ENCODE results near the gene RGN.
"Not testable (repeated sequence)": the region's sequence is repeated elsewhere in the genome, so short reads cannot be mapped to it uniquely, and the experiment has no call there.

The RGN gene

DNA sequence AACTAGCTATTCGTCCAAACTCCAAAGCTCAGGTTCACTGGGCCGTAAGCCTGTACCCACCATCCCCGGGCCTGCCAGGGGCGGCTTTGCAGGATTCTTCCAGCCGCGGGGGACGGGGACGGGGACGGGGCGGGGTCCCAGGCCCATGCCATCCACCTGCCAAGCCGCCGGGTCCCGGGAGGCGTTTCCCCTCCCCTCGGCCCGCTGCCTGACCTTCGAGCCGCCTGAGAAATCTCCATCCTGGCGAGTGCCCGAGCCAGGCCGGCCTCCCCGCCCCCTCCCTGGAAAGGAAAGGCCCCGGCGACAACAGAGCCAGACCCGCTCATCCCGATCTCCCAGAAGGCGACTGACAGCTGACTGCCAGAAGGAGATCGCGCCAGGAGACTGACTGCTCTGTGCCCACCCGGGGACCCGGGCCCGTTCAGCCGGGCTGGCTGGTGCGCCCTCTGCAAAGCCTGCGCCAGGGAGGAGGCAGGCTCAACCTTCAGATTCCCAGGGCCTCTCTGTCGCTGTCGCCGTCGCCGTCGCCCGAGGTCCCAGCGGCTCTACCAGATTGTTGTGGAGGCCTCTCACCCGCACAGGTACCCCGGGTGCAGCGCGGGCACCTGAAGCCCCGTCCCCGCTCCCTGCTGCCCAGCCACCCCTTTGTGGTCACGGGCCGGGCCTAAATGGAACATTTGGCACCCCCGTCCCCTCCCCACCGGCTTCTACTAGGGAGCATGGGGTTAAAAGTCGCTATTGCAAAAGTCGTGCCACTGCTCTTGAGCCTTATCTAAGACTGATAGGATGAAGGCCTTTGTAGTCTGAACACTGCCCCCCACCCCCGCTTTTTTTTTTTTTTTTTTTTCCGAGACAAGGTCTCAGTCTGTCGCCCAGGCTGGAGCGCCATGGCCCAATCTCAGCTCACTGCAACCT lies at the start of gene RGN:
Gene RGN (plus strand): TSS at position 315 of the 915 bp plus-strand sequence. CDS start 2,702 bp downstream, outside the sequence.
- DNase-seq (ENCODE audit: low read depth) = no peak

DNA sequence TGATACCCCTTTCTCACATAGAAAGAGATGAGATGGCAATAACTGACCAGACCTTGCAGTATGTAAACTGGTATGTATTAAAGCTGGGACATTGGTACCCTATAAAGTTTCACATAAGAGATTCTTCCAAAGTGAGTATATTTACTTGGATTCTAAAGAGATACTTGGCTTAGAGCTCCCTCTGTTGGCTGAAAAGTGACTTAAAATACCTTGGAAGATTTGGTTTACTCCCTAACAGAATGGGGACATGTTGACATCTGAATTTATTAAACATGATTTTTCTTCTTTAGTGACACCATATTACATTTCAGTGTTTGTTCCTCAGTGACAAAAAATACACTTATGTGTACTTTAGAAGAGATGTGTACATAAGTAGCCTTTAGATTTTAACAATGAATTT lies 47.9 kb upstream of the RGN start:
- DNase-seq (ENCODE audit: low read depth) = no peak

DNA sequence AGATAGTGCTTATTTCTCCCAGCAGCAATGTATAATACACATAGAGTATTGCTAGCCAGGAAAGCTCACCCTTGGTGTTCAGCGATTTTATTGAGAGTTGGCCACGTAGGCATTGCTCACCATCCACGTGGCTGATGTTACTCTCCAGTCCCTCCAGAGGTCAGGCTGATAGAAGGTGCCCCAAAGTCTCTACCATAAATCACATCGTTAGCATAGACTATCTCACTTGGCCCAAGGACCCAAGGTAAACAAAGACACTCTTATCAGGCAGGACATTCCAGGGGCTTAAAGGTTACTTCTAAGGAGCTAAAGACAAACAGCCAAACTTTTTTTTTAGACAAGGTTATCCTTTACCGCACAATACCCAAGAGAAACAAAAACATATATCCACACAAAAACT lies 30.3 kb upstream of the RGN start:
- no peak for DNase-seq (ENCODE audit: low read depth)

DNA sequence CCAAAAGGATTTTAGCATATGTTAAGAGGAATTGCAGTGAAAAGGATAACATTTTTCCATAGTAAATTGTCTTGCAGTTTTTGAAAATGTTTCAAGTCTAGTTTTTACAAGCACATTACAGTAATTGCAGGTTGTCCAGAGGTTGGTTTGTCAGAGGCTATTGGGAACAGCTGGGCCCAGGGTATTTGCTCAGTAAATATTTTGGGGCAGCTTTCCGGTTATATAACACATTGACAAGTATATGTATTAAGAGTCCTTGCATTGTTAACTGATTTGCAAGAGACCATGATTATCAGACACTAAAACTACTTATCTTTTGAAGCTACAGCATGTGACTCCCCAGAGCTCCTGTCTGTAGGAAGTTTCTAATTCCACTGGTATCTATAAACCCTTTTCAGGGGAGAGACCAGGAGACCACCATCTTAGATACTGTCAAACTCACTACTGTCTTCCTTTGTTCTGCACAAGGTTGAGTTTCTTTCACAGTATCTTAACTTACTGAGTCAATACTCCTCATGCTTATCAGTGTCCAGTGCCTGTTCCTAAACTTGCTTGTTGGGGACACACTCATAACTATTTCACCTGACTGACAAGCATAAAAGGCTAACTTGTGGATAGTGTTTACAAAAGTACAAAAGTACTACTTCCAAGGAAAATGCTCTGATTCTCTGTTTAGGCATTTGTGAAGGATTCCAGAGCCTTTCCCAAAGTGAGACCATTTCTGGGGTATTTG lies 18.9 kb upstream of the RGN start:
- no peak for DNase-seq (ENCODE audit: low read depth)

DNA sequence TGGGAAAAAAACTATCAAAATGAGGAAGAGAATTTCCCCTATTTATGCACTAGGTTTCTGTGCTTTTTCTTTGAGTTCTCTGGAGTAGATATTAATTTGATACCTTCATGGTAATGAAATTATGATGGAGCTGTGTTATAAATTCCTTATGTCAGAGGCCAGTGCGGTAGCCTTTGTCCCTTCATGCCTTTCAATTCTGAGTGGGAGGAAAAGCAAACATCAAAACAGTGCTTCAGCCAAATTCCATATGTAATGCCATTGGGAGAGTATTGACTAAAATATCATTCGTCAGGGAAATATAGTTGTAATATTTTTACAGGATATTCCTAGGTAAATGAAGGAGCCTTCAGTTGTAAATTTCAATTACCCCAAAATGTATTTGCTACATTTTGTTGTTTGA lies 17.5 kb upstream of the RGN start:
- DNase-seq (ENCODE audit: low read depth) = no peak

DNA sequence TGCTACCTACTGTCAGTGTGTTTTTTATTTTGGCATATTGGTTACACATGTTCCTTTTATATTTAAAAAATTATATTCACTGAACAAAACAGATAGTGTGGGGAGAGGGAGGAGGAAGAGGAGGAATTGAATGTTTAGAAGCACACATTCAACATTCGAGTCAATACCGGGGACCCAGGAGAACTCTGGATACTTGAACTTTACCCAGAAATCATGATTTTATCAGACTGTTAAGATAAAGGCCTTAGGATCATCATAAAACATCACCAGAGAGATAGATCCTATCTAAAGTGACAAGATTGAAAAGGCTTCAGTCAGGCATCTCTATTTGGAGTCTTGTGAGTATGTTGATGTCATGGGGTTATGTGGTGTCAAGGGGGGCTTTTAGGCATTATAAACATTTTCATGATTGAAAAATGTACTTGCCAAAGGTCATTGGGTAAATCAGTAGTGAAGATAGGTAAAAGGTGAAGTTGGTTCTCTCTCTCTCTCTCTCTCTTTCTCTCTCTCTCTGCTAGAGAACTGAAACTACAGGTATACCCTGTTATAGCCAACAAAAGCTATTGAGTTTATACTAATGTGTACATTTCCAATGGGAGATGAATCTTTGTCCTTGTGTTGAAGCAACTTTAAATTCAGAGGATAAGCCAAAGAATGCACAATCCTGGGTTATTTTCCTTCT lies 16.9 kb upstream of the RGN start:
- DNase-seq (ENCODE audit: low read depth) = no peak

DNA sequence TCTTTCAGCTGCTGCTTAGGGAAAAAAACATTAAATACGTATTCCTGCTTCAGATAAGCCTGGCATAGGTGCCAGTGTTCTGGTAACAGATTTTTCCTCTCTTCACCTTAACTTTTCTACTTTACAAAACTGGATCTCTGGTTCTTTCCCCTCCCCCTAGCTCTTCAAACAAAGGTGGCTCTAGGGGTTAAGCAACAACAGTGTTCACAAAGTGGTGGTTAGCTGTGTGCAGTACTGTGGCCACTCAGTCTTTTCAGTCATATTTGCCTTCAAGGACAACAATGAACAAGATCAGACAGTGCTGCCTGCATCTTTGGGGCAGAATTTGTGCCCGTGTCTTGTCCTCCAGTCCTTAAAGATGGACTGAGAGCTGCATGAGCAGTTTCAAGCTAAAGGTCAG lies 15.1 kb upstream of the RGN start:
- no peak for DNase-seq (ENCODE audit: low read depth)

DNA sequence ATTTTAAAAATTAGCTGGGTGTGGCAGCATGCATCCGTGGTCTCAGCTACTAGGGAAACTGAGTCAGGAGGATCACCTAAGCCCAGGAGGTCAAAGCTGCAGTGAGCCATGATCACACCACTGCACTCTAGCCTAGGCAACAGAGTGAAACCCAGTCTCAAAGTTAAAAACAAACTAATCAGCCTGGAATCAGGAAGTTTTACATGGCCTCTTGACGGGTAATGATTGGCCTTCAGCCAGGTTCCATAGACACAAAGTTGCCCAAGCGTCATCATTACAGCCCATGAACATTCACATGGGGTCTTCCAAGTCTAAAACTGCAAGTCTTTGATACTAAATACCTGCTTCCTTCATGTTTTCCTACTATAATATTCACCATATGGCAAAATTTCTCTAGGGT lies 10.0 kb upstream of the RGN start:
- no peak for DNase-seq (ENCODE audit: low read depth)

DNA sequence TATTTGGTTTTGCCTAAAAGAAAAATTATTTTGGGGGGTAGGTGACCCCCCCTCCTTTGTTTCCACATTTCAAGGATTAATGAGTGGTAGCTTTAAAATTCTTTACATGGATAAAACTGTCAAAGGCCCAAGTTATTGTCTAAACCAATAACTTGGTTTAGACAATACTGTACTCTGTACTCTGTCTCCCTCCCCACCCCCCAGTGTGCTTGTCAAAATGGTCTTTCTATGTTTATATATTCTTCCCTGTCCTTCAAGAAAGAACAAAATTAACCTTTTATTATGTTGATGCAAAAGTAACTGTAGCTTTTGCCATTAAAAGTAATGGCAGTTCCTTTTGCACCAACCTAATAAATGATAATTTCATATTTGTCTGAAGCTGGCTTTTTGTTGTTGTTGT lies 9.5 kb upstream of the RGN start:
- DNase-seq (ENCODE audit: low read depth) = no peak

DNA sequence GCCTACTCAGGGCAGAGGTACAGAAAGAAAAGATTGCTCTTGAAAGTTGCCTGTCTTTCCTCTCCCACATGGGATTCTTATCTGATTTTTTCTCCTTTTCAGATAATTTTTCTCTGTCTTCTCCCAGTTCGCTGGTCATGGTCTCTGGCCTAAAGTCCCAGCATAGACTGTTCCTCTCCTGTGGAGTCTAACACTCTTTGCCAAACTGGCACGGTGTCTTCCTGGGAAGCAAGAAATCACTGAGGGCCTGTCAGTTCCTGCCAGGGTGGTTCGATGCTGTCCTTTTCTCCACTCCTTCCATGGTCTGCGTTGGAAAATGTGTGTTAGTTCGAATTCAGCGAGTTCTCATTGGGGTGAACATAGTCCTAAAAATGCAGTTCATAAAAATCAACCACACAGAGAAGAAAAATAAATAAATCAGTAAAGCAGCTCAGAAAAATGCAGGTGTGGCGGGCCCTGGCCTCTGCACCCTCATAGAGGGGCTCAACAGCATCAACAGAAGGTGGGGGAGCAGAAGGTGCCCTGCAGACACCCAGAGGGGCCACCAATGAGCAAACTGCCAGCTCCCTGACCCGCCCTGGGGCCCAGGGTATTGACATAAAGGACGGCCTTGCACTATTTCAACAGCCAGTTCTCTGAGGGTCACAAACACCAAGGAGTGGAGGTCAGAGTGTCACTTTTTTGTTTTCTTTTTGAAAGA lies 2.1 kb downstream of the RGN start:
- no peak for DNase-seq (ENCODE audit: low read depth)

DNA sequence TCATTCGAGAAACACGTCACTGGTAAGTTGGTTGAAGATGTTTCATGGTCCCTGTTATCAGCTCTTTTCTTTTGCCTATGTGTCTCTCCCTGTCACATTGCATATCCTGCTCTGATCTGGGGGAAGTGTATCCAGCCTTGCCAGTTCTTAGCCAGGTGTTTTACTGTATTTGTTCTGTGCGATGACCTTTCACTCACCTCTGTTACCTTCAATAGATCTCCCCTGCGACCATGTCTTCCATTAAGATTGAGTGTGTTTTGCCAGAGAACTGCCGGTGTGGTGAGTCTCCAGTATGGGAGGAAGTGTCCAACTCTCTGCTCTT lies 2.6 kb downstream of the RGN start:
- DNase-seq (ENCODE audit: low read depth) = no peak

DNA sequence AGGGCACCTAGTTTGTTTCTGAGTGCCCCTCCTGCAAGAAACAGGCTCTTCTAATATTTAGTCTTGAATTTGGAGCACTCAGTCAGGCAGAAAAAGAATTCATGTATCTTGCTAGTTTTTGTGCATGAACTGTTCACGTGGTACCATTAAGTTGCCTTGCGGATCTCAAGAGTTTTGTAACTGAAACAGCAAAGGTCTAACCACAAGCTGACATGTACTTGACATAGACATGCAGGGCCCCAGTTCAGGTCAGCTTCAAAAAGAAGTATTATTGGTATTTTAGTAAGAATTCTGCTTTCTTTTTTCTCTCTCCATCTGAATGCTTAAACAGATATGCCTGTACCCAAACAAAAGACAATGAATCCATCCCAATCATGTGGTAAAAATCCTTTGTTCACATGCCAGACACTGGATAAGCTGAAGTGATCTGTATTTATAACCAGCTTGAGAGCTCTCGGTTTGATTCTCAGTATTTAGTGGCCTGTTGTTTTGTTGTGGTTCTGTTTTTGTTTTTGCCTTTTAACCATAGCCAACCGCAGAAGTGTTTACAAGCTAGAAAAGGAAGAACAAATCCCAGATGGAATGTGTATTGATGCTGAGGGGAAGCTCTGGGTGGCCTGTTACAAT lies 13.0 kb downstream of the RGN start:
- no peak for DNase-seq (ENCODE audit: low read depth)

DNA sequence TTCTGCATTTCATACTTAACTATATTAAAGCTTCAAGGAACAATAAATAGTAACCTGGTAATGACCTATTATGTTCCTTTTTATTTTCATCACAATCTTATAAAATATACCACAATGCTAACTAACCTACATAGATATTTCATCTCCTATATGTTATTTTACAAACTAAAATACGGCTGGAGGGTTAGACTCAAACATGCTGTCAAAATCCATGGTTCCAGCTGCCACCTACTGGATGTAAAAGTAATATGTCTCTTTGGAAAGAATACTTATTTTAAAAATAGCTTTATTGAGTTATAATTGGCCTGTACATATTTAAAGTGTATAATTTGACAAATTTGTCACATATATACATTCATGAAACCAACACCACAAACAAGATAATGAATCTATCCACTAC lies 15.0 kb downstream of the RGN start:
- DNase-seq (ENCODE audit: low read depth) = no peak

DNA sequence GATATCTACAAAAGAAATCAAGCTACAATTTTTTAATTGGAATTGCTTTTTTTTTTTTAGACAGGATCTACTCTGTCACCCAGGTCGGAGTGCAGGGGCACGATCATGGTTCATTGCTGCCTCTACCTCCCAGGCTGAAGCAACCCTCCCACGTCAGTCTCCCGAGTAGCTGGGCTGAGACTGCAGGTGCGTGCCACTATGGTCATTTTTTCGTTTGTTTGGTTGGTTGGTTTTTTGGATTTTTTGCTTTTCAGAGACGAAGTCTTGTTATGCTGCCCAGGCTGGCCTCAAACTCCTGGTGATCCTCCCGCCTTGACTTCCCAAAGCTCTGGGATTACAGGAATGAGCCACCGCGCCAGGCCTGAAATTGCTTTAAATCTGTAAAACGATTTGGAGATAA lies 15.6 kb downstream of the RGN start:
- DNase-seq (ENCODE audit: low read depth) = no peak

DNA sequence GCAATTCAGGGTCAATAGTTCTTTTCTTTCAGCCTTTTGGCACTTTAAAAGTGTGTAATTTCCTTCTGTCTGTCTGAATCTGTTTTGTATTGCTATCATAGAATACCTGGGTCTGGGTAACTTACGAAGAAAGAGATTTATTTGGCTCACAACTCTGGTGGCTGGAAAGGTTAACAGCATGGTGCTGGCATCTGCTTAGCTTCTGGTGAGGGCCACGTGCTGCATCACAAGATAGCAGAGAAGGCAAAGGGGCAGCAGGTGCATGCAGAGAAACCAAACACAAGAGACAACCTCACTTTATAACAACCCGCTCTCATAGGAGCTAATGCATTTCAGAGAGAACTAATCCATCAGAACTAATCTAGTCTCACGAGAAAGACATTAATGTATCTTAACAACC lies 18.8 kb downstream of the RGN start:
- no peak for DNase-seq (ENCODE audit: low read depth)

DNA sequence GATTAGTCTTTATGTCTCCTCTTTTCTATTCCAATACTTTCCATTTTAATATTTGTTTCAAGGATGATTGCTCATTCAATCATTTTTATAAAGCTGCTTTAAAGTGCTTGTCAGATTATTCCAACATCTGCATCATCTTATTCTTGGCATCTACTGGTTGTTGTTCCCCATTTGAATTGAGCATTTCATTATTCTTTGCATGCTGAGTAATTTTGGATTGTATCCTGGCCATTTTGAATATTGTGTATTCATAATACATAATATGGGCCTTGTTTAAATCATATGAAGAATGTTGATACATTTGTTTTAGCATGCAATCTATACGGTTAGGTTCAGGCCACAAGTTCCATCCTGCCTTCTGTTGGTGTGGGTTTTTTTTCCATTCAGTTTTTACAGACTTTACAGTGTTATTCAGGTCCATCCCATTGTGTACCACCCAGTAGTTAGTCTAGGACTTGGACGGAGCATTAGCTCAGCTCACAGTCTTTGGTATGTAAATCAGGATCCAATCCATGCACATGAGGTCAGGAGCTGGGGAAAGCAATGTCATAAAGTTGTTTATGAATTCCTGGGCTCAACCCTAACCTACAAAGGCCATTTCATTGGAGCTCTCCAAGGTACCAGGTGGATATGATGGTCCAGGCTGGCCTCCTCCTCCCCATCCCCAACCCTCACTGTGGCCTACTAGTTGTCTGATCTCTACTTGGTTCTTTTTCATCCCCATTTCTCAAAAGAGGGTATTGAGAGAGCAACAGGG lies 20.3 kb downstream of the RGN start:
- no peak for DNase-seq (ENCODE audit: low read depth)

DNA sequence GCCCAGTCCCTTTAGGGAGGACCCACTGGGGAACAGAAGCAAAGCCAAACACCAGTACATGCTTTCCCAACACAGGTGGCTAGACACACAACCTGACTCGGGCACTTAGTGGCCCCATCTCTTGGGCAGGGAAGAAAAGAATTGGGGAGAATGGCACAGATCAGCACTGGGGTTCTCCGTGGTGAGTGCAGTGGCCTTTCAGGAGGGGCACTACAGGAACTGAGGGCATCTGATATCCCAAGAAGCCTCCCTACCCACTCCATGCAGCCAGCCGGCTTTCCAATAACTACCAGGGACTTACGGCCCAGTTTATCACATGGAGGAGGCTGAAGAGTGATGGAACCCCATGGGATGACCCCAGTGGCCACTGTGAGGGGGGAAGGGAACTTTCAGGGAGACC lies 23.0 kb downstream of the RGN start:
- DNase-seq (ENCODE audit: low read depth) = no peak

DNA sequence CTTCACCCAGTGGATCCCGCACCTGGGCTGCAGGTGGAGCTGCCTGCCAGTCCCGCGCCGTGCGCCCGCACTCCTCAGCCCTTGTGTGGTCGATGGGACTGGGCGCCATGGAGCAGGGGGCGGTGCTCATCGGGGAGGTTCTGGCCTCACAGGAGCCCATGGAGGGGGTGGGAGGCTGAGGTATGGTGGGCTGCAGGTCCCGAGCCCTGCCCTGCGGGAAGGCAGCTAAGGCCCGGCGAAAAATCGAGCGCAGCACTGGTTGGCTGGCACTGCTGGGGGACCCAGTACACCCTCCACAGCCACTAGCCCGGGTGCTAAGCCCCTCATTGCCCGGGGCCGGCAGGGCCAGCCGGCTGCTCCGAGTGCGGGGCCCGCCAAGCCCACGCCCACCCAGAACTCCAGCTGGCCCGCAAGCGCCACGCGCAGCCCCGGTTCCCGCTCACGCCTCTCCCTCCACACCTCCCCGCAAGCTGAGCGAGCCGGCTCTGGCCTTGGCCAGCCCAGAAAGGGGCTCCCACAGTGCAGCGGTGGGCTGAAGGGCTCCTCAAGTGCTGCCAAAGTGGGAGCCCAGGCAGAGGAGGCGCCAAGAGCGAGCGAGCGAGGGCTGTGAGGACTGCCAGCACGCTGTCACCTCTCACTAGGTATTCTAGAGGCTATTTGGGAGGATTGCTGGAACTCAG lies 32.8 kb downstream of the RGN start:
- not testable (repeated sequence) for DNase-seq (ENCODE audit: low read depth)

DNA sequence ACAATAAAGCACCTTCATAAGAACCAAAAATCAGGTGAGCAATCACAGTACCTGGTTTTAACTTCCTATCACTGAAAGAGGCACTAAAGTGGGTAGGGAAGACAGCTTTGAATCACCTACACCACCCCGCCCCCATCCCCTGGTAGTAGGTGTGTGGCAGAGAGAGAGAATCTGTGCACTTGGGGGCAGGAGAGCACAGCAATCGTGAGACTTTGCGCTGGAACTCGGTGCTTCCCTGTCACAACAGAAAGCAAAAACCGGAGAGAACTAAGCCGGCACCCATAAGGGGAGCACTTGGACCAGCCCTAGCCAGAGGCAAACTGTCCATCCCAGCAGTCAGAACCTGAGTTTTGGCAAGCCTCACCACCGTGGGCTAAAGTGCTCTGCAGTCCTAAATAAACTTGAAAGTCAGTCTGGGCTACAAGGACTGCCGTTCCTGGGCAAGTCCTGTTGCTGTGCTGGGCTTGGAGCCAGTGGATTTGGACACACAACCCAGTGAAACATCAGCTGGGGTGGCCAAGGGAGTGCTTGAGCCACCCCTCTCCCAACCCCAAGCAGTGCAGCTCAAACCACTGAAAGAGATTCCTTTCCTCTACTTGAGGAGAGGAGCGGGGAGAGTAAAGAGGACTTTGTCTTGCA lies 34.2 kb downstream of the RGN start:
- DNase-seq (ENCODE audit: low read depth) = no peak

DNA sequence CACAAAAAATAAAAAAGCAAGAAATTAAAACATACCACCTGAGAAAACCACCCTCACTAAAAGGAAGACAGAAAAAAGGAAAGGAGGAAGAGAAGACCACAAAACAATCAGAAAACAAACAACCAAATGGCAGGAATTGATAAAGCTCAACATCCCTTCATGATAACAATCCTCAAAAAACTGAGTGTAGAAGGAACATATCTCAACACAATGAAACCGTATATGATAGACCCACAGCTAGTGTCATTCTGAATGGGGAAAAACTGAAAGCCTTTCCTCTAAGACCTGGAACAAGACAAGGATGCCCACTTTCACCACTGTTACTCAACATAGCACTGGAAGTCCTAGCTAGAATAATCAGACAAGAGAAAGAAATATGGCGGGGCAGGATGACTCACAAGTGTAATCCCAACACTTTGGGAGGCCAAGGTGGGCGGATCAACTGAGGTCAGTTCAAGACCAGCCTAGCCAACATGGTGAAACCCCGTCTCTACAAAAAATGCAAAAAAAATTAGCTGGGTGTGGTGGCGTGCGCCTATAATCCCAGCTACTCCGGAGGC lies 38.4 kb downstream of the RGN start:
- not testable (repeated sequence) for DNase-seq (ENCODE audit: low read depth)

Measured in stimulated activated CD8-positive, alpha-beta memory T cell treated with anti-CD3 and anti-CD28 coated beads, Interleukin-12 subunit alpha, Interleukin-12 subunit beta, amount 100 ng/mL, for 1 hour (primary cell).